Stimulated activated CD4-positive, alpha-beta T cell treated with anti-CD3 and anti-CD28 coated beads, Interleukin-4, amount 100 ng/mL, for 48 hours (primary cell): ENCODE measurements around the gene PCSK1.
"Not testable (repeated sequence)": the region's sequence is repeated elsewhere in the genome, so short reads cannot be mapped to it uniquely, and the experiment has no call there.

Experiments used
- DNase-seq, 2 donors: peaks; one replicate each; pipeline ENCODE4 v3.0.0-alpha.2; 2020; ENCODE audit warnings: low read depth in 2 of 2

Gene PCSK1

GRCh38 chr5:96372726-96373380 lies 60.2 kb downstream of the PCSK1 start:
- DNase-seq = no peak

DNA sequence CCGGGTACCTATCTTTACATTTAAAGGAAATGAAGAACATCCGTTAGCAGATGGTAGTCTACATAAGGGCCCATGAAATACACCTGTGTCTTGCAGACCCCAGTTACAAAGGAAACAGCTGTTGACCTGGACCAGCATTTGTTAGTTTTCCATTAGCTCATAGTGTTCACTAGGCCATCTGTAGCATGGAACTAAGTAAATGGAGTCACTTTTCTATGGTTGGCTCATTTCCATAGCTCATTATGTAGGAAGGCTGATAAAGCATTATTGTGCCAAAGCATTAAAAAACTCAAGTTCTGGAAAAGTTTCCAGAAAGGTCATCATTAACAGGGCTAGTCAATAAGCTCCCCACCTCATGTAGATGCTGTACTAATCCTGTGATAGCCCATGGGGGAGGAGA lies 62.1 kb downstream of the PCSK1 start:
- DNase-seq = no peak

DNA sequence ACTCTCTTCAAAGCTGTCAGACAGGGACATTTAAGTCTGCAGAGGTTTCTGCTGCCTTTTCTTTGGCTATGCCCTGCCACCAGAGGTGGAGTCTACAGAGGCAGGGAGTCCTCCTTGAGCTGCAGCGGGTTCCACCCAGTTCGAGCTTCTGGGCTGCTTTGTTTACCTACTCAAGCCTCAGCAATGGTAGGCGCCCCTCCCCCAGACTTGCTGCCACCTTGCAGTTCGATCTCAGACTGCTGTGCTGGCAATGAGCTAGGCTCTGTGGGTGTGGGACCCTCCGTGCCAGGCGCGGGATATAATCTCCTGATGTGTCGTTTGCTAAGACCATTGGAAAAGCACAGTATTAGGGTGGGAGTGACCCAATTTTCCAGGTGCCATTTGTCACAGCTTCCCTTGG lies 65.7 kb downstream of the PCSK1 start:
- not testable (repeated sequence) for DNase-seq

DNA sequence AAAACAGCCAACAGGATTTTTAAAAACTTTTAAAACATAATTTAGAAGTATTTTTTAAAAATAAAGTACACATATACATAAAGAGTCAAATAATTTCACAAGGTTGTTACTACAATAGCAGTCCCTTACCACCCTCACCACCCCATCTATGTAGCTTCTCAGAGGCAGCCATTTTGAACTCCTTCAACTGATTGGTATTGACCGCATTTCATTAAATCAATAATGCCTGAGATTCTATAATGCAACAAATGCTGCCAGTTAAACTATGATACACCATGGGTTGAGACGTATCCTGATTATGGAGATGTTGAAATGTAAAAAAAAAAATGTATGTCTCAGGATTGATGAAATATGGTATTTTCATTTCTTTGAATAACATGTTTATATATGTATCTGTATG lies 78.8 kb downstream of the PCSK1 start:
- no peak for DNase-seq

GRCh38 chr5:96353220-96353619 lies 79.8 kb downstream of the PCSK1 start:
- no peak for DNase-seq

DNA sequence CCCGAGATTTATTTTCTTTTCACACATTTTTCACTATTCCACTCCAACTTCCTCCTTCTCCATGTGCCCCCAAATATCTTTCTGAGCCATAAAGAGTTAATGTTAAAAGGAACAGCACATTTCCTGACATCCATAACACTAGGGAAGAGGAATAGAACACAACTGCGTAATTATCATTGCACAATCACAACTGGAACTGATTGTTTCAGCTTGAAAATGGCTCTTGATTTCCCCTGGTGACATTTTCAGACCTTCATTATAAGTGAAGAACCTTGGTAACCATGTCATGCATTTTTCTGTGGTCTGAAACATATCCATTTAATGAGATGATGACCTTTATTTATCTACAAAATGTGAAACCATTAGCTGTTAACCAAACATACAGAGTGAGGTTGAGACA lies 82.4 kb downstream of the PCSK1 start:
- no peak for DNase-seq

- DNase-seq = no peak
Measured at GRCh38 chr5:96348536-96348935, 84.5 kb downstream of the PCSK1 start.

DNA sequence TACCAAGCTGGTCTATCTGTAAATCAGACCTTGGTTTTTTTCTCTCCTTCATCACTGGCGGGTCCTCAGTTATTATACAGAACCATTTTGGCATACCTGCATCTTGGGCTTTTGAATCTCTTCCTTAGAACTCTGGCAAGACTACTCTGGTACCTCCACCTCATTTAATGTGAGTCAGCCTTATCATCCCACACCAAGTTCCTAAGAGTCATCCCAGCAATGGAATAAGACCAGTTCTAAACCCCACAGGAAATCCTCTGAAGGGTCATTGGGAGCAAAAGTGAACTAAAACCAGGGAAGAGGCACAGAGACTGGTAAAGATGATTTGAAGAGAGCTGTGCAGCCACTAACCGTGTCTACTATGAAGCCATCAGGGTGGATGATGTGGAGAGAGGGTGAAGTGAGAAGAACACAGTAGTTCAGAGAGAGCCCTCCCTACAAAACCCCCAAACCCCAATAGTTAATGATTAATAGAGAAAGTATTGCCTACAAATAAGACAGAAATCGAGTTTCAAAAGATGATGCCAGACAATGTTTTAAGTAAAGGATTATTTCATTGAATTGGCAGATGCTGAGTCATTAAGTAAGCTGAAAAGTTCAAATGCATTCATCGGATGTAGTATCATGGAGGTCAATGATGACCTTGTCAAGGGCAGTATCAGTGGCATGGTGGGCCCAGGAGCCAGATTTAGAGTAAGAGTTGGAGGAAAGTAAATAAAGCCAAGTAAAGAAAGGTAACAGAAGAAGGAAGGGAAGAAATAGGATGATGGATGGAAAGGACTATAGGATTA lies 85.4 kb downstream of the PCSK1 start:
- no peak for DNase-seq

DNA sequence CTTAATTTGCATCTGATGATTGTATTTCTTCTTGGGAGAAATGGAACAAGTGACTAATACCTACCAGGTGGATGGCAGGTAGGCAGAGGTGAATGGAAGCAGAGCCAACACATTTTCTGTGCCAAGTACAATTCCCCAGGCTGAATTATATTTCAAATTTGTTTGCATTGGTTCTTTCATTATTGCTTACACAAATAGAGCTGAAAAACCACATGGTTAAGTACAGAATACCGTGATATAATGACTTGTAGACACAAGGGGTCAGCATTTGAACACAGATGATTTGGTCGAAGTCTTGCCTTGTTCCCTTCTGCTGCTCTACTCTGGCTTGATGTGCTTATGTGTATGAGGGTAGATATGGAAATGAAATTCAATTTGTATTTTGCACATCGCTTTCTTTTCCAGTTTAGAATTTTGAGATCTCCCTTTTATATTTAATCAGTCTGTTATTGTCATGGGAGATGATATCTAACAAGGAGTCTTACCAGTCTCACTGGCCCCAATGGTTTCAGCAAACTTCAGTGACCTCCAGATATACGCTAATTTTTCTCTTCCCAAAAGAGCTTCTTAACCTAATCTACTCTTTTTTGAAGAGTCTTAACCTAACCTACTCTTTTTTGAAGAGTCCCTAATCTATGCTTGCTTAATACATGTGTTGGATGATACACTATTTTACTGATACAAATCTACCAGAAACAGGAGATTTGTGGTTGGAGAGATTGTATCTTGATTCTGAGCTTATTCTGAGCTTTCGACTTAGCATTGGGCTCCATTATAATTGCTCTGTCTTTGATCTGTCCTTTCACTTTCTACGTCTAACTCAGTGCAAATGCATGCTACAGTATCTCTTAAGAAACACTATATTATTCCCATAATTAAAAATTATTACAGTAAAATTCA lies 88.1 kb downstream of the PCSK1 start:
- DNase-seq = no peak

- DNase-seq = no peak
Measured at GRCh38 chr5:96343094-96343493, 90.0 kb downstream of the PCSK1 start.

DNA sequence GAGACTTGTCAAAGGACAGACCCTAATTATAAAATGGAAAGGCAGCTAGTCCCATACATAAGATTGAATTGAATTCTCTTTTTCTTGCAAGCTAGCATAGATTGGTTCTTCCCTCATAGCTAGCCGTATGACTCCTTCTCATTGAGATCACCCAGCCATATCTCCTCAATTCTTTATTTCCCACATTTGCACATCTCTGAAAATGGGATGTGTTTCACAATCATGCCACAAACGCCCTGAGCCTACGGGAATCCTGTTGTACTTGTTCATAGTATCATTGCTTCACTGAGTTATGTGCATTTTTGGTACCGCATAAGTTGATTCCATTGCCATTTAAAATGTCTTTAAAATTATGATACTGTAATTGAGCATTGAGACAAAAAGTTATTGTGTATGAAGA lies 90.5 kb downstream of the PCSK1 start:
- no peak for DNase-seq
